Naive thymus-derived CD8-positive, alpha-beta T cell (primary cell): ENCODE results near the gene SPRYD4. TPM values are rescaled to one million over a fixed set of nuclear protein-coding genes. Genes with fewer than 3 reads are reported as not detected.

ENCODE experiments used
- polyA plus RNA-seq, 3 donors: library from polyadenylated mRNA; unstranded; fragments of 300-500 nt; fragmentation: Illumina TruSeq; gene quantifications; one replicate each; pipeline ENCODE4 v1.2.3, GENCODE V29; 2021
- total RNA-seq, 8 experiments: library from RNA in 2 of 8; stranded (reverse) in 2 of 8; gene quantifications; one replicate each; pipeline ENCODE4 v1.2.3 and lab custom pipeline; 2021 to 2026

The SPRYD4 gene
- total and polyA plus RNA-seq, 5 experiments from 2014 or later: 1.3 to 9.4 (median 1.6) TPM

Other genes starting within 250 kb of the SPRYD4 start
- 10 to 100 TPM; 34.2 to 35.0 TPM for gene RNF41, start 246.7 kb upstream of the SPRYD4 start, total RNA-seq
- 10 to 100 TPM; 35.7 to 45.1 (median 41.8) TPM for gene RNF41, start 246.7 kb upstream of the SPRYD4 start, polyA plus RNA-seq
- gene NABP2, start 244.2 kb upstream of the SPRYD4 start, total RNA-seq: 10 to 100 TPM; 10.8 to 13.3 TPM
- 1 to 10 TPM; 3.5 to 3.9 (median 3.7) TPM for gene NABP2, start 244.2 kb upstream of the SPRYD4 start, polyA plus RNA-seq
- not detected for gene SLC39A5, start 238.5 kb upstream of the SPRYD4 start, total RNA-seq
- not detected for gene SLC39A5, start 238.5 kb upstream of the SPRYD4 start, polyA plus RNA-seq
- gene ANKRD52, start 210.2 kb upstream of the SPRYD4 start, total RNA-seq: 10 to 100 TPM; 34.5 to 43.9 TPM
- gene ANKRD52, start 210.2 kb upstream of the SPRYD4 start, polyA plus RNA-seq: 10 to 100 TPM in 1 of 3 donors, 1 to 10 TPM in 2; 7.5 to 11.5 (median 7.9) TPM
- gene COQ10A, start 201.6 kb upstream of the SPRYD4 start, total RNA-seq: 10 to 100 TPM; 37.7 to 39.0 TPM
- 10 to 100 TPM in 1 of 3 donors, 1 to 10 TPM in 2; 7.4 to 15.7 (median 9.6) TPM for gene COQ10A, start 201.6 kb upstream of the SPRYD4 start, polyA plus RNA-seq
- gene CS, start 168.2 kb upstream of the SPRYD4 start, total RNA-seq: 100 to 1,000 TPM; 115 to 127 TPM
- 10 to 100 TPM; 48.3 to 68.8 (median 50.2) TPM for gene CS, start 168.2 kb upstream of the SPRYD4 start, polyA plus RNA-seq
- 10 to 100 TPM; 79.9 to 85.6 TPM for gene CNPY2, start 152.6 kb upstream of the SPRYD4 start, total RNA-seq
- gene CNPY2, start 152.6 kb upstream of the SPRYD4 start, polyA plus RNA-seq: 100 to 1,000 TPM; 173 to 196 (median 179) TPM
- 100 to 1,000 TPM; 210 to 216 TPM for gene PAN2, start 134.6 kb upstream of the SPRYD4 start, total RNA-seq
- 10 to 100 TPM; 10.5 to 11.9 (median 11.0) TPM for gene PAN2, start 134.6 kb upstream of the SPRYD4 start, polyA plus RNA-seq
- 10 to 100 TPM; 32.4 to 35.3 TPM for gene IL23A, start 129.7 kb upstream of the SPRYD4 start, total RNA-seq
- gene IL23A, start 129.7 kb upstream of the SPRYD4 start, polyA plus RNA-seq: 10 to 100 TPM; 12.3 to 16.6 (median 16.2) TPM
- 100 to 1,000 TPM; 161 to 165 TPM for gene STAT2, start 108.5 kb upstream of the SPRYD4 start, total RNA-seq
- 10 to 100 TPM; 61.7 to 68.1 (median 64.5) TPM for gene STAT2, start 108.5 kb upstream of the SPRYD4 start, polyA plus RNA-seq
- not detected for gene APOF, start 105.7 kb upstream of the SPRYD4 start, total RNA-seq
- not detected for gene APOF, start 105.7 kb upstream of the SPRYD4 start, polyA plus RNA-seq
- 1 to 10 TPM; 5.5 to 5.8 TPM for gene TIMELESS, start 19.2 kb upstream of the SPRYD4 start, total RNA-seq
- gene TIMELESS, start 19.2 kb upstream of the SPRYD4 start, polyA plus RNA-seq: 1 to 10 TPM; 3.3 to 4.2 (median 3.5) TPM
- gene MIP, start 13.9 kb upstream of the SPRYD4 start, total RNA-seq: not detected
- not detected for gene MIP, start 13.9 kb upstream of the SPRYD4 start, polyA plus RNA-seq
- 10 to 100 TPM; 10.9 to 11.5 TPM for gene GLS2, start 19.6 kb downstream of the SPRYD4 start, total RNA-seq
- 1 to 10 TPM; 3.2 to 6.5 (median 6.4) TPM for gene GLS2, start 19.6 kb downstream of the SPRYD4 start, polyA plus RNA-seq
- gene RBMS2, start 53.2 kb downstream of the SPRYD4 start, total RNA-seq: 1 to 10 TPM; 4.1 to 4.7 TPM
- 1 to 10 TPM; 1.2 to 6.2 (median 2.2) TPM for gene RBMS2, start 53.2 kb downstream of the SPRYD4 start, polyA plus RNA-seq
- gene BAZ2A, start 161.7 kb downstream of the SPRYD4 start, total RNA-seq: 100 to 1,000 TPM; 198 to 202 TPM
- gene BAZ2A, start 161.7 kb downstream of the SPRYD4 start, polyA plus RNA-seq: 10 to 100 TPM; 14.3 to 29.5 (median 24.1) TPM
- 100 to 1,000 TPM; 269 to 285 TPM for gene ATP5F1B, start 177.4 kb downstream of the SPRYD4 start, total RNA-seq
- gene ATP5F1B, start 177.4 kb downstream of the SPRYD4 start, polyA plus RNA-seq: 100 to 1,000 TPM; 724 to 879 (median 771) TPM
- gene PTGES3, start 219.7 kb downstream of the SPRYD4 start, total RNA-seq: 100 to 1,000 TPM; 179 to 197 TPM
- gene PTGES3, start 219.7 kb downstream of the SPRYD4 start, polyA plus RNA-seq: 100 to 1,000 TPM; 229 to 236 (median 234) TPM